Stomach smooth muscle (tissue), 2 donors: Measurements from ENCODE around the gene SDK2.

Source experiments
- H3K27ac ChIP-seq: one replicate; pipeline ENCODE4 v1.7.0; 2013; ENCODE audit warnings: mild to moderate bottlenecking, low read length, inconsistent platforms
- H3K27me3 ChIP-seq, 2 donors: one replicate each; pipeline ENCODE4 v1.7.0; 2013; ENCODE audit warnings: low read length in 2 of 2; ENCODE audit not compliant: insufficient read depth in 2 of 2, control insufficient read depth in 1 of 2
- H3K36me3 ChIP-seq, 2 donors: one replicate each; pipeline ENCODE4 v1.7.0; 2013; ENCODE audit warnings: low read length in 2 of 2; ENCODE audit not compliant: control insufficient read depth in 2 of 2, insufficient read depth in 2 of 2
- H3K4me1 ChIP-seq: one replicate; pipeline ENCODE4 v1.7.0; 2013; ENCODE audit warnings: low read length; ENCODE audit not compliant: control insufficient read depth, insufficient read depth
- H3K4me3 ChIP-seq, 2 donors: one replicate each; pipeline ENCODE4 v1.7.0; 2013; ENCODE audit warnings: low read length in 2 of 2
- H3K9ac ChIP-seq, 2 donors: one replicate each; pipeline ENCODE4 v1.7.0; 2013; ENCODE audit warnings: low read length in 2 of 2, mild to moderate bottlenecking in 1 of 2
- H3K9me3 ChIP-seq, 2 donors: one replicate each; pipeline ENCODE4 v1.7.0; 2013; ENCODE audit warnings: low read length in 2 of 2; ENCODE audit not compliant: control insufficient read depth in 2 of 2
- donor health status: healthy.
- donor health status: Pancreatic carcinoma.

Gene SDK2

GRCh38 chr17:73346501-73347162 is 297.6 kb downstream of the SDK2 start:
- H3K36me3 ChIP-seq: no peaks in the 10 kb centered on the region
- peaks cover 67% of the 10 kb centered on the region for H3K4me1 ChIP-seq
- H3K27me3 ChIP-seq: no peaks in the 10 kb centered on the region
- H3K9me3 ChIP-seq: no peaks in the 10 kb centered on the region
- H3K4me3 ChIP-seq: no peak overlapping the region
- H3K9ac ChIP-seq: peak overlapping the region in 1 of 2 donors; percentile 5
- H3K27ac ChIP-seq: peak overlapping the region; percentile 95

- Histone ChIP-seq H3K27me3 (no peaks in the 10 kb centered on the region), H3K27ac (peak overlapping the region; percentile 96), H3K36me3 (no peaks in the 10 kb centered on the region), H3K4me3 (peak overlapping the region; percentile 38 to 68), H3K9me3 (no peaks in the 10 kb centered on the region), H3K9ac (peak overlapping the region; percentile 41 to 55), H3K4me1 (peaks cover 67% of the 10 kb centered on the region)
These were observed 300.3 kb downstream of the SDK2 start for GRCh38 chr17:73343739-73344454.

- Histone ChIP-seq H3K9me3 (no peaks in the 10 kb centered on the region), H3K4me1 (peaks cover 65% of the 10 kb centered on the region), H3K36me3 (no peaks in the 10 kb centered on the region), H3K27ac (peak overlapping the region; percentile 96), H3K4me3 (peak overlapping the region; percentile 38 to 68), H3K27me3 (no peaks in the 10 kb centered on the region), H3K9ac (peak overlapping the region; percentile 41 to 64)
These were observed 301.0 kb downstream of the SDK2 start for GRCh38 chr17:73343168-73343634.

GRCh38 chr17:73342541-73343167 is 301.6 kb downstream of the SDK2 start:
- Histone ChIP-seq H3K4me3 (peak overlapping the region; percentile 38 to 68), H3K9ac (peak overlapping the region; percentile 54 to 64), H3K4me1 (peaks cover 65% of the 10 kb centered on the region), H3K27me3 (no peaks in the 10 kb centered on the region), H3K36me3 (no peaks in the 10 kb centered on the region), H3K9me3 (no peaks in the 10 kb centered on the region), H3K27ac (peak overlapping the region; percentile 96)

GRCh38 chr17:73342050-73342522 is 302.2 kb downstream of the SDK2 start:
- H3K4me3 ChIP-seq: peak overlapping the region in 1 of 2 donors; percentile 40
- H3K4me1 ChIP-seq: peaks cover 61% of the 10 kb centered on the region

GRCh38 chr17:73341350-73342049 is 302.7 kb downstream of the SDK2 start:
- peak overlapping the region; percentile 21 to 49 for H3K9ac ChIP-seq

More at GRCh38 chr17:73342050-73342522, 302.2 kb downstream of the SDK2 start:
- Histone ChIP-seq H3K36me3 (no peaks in the 10 kb centered on the region), H3K9me3 (no peaks in the 10 kb centered on the region), H3K27ac (peak overlapping the region; percentile 96), H3K27me3 (no peaks in the 10 kb centered on the region), H3K9ac (peak overlapping the region; percentile 51 to 54)

GRCh38 chr17:73340093-73340596 is 304.1 kb downstream of the SDK2 start:
- Histone ChIP-seq H3K27ac (peak overlapping the region; percentile 77), H3K9ac (no peak overlapping the region), H3K36me3 (no peaks in the 10 kb centered on the region), H3K27me3 (no peaks in the 10 kb centered on the region), H3K4me1 (peaks cover 53% of the 10 kb centered on the region), H3K4me3 (no peak overlapping the region), H3K9me3 (no peaks in the 10 kb centered on the region)

More at GRCh38 chr17:73341350-73342049, 302.7 kb downstream of the SDK2 start:
- Histone ChIP-seq H3K27ac (peak overlapping the region; percentile 96), H3K9me3 (no peaks in the 10 kb centered on the region), H3K4me3 (peak overlapping the region in 1 of 2 donors; percentile 15), H3K27me3 (no peaks in the 10 kb centered on the region), H3K36me3 (no peaks in the 10 kb centered on the region), H3K4me1 (peaks cover 55% of the 10 kb centered on the region)

- H3K9ac ChIP-seq: no peak overlapping the region
- H3K9me3 ChIP-seq: no peaks in the 10 kb centered on the region
- peak overlapping the region; percentile 60 for H3K27ac ChIP-seq
- H3K4me1 ChIP-seq: peaks cover 47% of the 10 kb centered on the region
- H3K27me3 ChIP-seq: no peaks in the 10 kb centered on the region
- H3K36me3 ChIP-seq: no peaks in the 10 kb centered on the region
- H3K4me3 ChIP-seq: peak overlapping the region in 1 of 2 donors; percentile 28
These were observed 305.6 kb downstream of the SDK2 start for GRCh38 chr17:73338566-73339197.

GRCh38 chr17:73338050-73338521 is 306.2 kb downstream of the SDK2 start:
- Histone ChIP-seq H3K27ac (peak overlapping the region; percentile 60), H3K4me1 (peaks cover 43% of the 10 kb centered on the region)

More at GRCh38 chr17:73338050-73338521, 306.2 kb downstream of the SDK2 start:
- Histone ChIP-seq H3K9me3 (no peaks in the 10 kb centered on the region), H3K9ac (peak overlapping the region in 1 of 2 donors; percentile 36), H3K4me3 (peak overlapping the region; percentile 28 to 54), H3K36me3 (no peaks in the 10 kb centered on the region), H3K27me3 (no peaks in the 10 kb centered on the region)
